Cardiac muscle cell (in vitro differentiated cells and primary cell): ENCODE results near the gene MT1X. TPM values are rescaled to one million over a fixed set of nuclear protein-coding genes. Genes with fewer than 3 reads are reported as not detected.

ENCODE experiments used
- DNase-seq, 2 donors: peaks; one replicate each; pipeline versions ENCODE4 v3.0.0 to v3.0.0-alpha.2; 2010 to 2017; ENCODE audit warnings: low read depth in 1 of 2, low spot score in 1 of 2
- H3K27ac ChIP-seq: fragments of 200-600 bp; sonication (generic); 2 replicates; pipeline ENCODE4 v1.5.1; 2016
- H3K27me3 ChIP-seq: fragments of 200-600 bp; sonication (generic); 2 replicates; pipeline ENCODE4 v1.6.0; 2016; ENCODE audit warnings: control low read depth
- H3K36me3 ChIP-seq: fragments of 200-600 bp; sonication (generic); 2 replicates; pipeline ENCODE4 v1.5.1; 2016; ENCODE audit warnings: control low read depth
- H3K4me1 ChIP-seq: fragments of 200-600 bp; sonication (generic); 2 replicates; pipeline ENCODE4 v1.8.1; 2017; ENCODE audit warnings: low read depth, mild to moderate bottlenecking, mixed run types
- H3K4me3 ChIP-seq: fragments of 200-600 bp; sonication (generic); 2 replicates; pipeline ENCODE4 v1.5.1; 2016; ENCODE audit warnings: mild to moderate bottlenecking
- H3K9me3 ChIP-seq: fragments of 200-600 bp; sonication (generic); 2 replicates; pipeline ENCODE4 v1.5.1; 2017; ENCODE audit warnings: low read depth, mild to moderate bottlenecking, control low read depth
- CTCF ChIP-seq: IDR thresholded peaks from 2 replicates; pipeline ENCODE4 v1.5.1; 2012; ENCODE audit warnings: low read depth, mild to moderate bottlenecking, low read length
- polyA plus RNA-seq: library from polyadenylated mRNA; unstranded; fragments of >200 nt; fragmentation: Nextera tagmentation; extraction: Ambion mirVana; gene quantifications from 2 replicates; pipeline ENCODE4 v1.2.1, GENCODE V29; 2016
- total RNA-seq: library from RNA; depleted of rRNA; stranded (reverse); fragments of >200 nt; gene quantifications from 2 replicates; pipeline ENCODE4 v1.2.3, GENCODE V29; 2016

Gene MT1X
- total and polyA plus RNA-seq, 2 experiments from 2014 or later = 5.7 to 11.1 TPM

DNA sequence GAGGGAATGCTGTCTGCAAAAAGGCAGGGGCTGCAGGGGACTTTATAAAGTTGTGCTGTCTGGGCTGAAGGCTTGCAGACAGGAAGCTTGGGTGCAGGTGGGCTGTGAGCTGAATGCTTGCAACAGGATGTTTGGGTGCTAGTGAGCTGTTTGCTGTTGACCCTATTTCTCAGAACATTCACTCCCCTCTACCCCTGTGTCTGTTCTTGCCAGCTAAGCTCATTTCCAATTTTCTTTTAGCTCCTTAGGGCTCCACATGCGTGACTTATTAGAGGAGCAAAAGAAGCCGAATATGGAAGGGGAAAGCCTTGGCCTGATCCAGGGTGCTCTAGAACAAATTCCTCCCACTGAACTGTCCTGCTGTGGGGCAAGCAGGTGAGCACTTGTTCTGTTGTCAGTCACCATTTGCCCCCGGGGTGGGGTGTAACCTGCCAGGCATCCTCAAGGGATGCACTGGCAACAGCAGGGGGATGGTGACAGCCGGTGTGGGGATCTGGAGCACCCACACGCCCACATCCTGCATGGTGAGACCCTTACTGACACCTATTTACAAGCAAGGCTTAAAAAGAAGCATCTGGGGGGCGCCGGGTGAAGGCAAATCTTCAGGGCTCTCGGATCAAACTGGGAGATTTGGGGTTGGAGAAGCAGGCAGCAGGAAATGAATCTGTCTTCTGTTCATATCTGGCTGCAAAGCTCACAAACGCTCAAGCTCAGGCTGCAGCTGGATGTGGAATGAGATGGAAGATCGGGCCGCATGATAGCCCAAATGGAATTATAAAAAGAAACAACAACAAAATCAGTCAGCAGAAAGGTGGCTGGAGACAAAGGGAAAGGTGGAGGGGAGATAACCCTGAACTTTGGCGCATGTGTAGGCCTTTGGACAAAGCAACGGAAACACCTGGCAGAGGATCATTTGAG lies 26.5 kb downstream of the MT1X start:
- H3K27ac ChIP-seq = no peak overlapping the region
- no peaks in the 10 kb centered on the region for H3K36me3 ChIP-seq
- no peak for DNase-seq
- H3K9me3 ChIP-seq = no peaks in the 10 kb centered on the region
- no peak overlapping the region for H3K4me3 ChIP-seq
- H3K27me3 ChIP-seq = no peaks in the 10 kb centered on the region
- TF ChIP-seq CTCF = no peak
- H3K4me1 ChIP-seq = no peaks in the 10 kb centered on the region

DNA sequence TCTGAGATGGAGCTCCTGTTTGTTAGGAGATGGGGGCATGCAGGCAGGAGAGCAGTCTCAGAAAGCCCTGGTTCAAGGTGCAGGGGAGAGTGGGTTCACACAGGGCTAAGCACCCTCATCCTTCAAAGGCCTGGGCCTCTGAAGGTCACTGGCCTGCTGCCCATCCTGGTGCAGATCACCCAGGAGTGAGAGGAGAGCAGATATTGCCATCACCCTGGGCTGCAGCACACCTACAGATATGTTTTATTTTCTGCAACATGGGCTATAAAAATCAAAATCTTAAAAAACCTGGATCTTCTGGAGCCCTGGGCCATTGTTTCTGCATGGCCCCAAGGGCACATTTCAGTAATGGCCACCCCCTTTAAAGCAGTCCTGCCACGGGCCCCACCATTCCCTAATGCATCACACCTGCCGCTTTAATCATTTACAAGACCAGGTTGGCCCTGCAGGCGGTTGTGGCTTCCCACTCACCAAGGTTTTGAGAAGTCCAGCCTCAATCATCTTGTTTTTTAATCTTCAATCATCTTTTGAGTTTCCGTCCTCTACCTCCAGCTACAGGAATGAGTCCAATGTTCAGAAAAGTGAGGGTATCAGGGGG lies 27.3 kb downstream of the MT1X start:
- Histone ChIP-seq H3K4me1 (no peaks in the 10 kb centered on the region), H3K27ac (no peak overlapping the region), H3K36me3 (no peaks in the 10 kb centered on the region), H3K27me3 (no peaks in the 10 kb centered on the region), H3K4me3 (no peak overlapping the region), H3K9me3 (no peaks in the 10 kb centered on the region)
- DNase-seq = no peak
- TF ChIP-seq CTCF = no peak

GRCh38 chr16:56710181-56710737 lies 28.0 kb downstream of the MT1X start:
- H3K4me3 ChIP-seq = no peak overlapping the region
- H3K27me3 ChIP-seq = no peaks in the 10 kb centered on the region
- H3K27ac ChIP-seq = no peak overlapping the region
- no peaks in the 10 kb centered on the region for H3K4me1 ChIP-seq
- no peak for DNase-seq
- TF ChIP-seq CTCF = no peak
- H3K9me3 ChIP-seq = no peaks in the 10 kb centered on the region
- H3K36me3 ChIP-seq = no peaks in the 10 kb centered on the region

DNA sequence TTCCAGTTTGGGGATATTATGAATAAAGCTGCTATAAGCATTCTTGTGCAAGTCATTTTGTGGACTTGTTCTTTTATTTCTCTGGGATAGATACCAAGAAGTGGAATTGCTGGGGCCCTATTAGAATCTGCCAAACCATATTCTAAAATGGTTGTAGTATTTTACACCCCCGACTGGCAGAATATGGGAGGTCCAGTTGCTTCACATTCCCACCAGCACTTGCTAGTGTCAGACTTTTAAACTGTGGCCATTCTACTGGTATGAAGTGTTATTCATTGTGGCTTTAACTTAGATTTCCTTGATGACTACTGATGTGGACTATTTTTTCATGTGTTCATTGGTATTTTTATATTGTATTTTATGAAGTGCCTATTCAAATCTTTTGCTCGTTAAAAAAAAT lies 29.6 kb downstream of the MT1X start:
- H3K4me1 ChIP-seq = no peaks in the 10 kb centered on the region
- H3K4me3 ChIP-seq = no peak overlapping the region
- DNase-seq = no peak
- no peaks in the 10 kb centered on the region for H3K9me3 ChIP-seq
- H3K36me3 ChIP-seq = no peaks in the 10 kb centered on the region
- no peak for TF ChIP-seq CTCF
- no peaks in the 10 kb centered on the region for H3K27me3 ChIP-seq
- H3K27ac ChIP-seq = no peak overlapping the region

- H3K36me3 ChIP-seq = no peaks in the 10 kb centered on the region
- H3K27me3 ChIP-seq = no peaks in the 10 kb centered on the region
- no peak for TF ChIP-seq CTCF
- no peak overlapping the region for H3K27ac ChIP-seq
- no peaks in the 10 kb centered on the region for H3K4me1 ChIP-seq
- no peak overlapping the region for H3K4me3 ChIP-seq
- DNase-seq = no peak
- H3K9me3 ChIP-seq = no peaks in the 10 kb centered on the region
Observed at GRCh38 chr16:56713794-56714193, 31.5 kb downstream of the MT1X start.
